Eye (tissue), 1 donor: ENCODE data around the gene OR5T1.

ENCODE experiments used
- DNase-seq: peaks from one replicate; pipeline ENCODE4 v3.0.0-alpha.2; 2015

OR5T1 gene

DNA sequence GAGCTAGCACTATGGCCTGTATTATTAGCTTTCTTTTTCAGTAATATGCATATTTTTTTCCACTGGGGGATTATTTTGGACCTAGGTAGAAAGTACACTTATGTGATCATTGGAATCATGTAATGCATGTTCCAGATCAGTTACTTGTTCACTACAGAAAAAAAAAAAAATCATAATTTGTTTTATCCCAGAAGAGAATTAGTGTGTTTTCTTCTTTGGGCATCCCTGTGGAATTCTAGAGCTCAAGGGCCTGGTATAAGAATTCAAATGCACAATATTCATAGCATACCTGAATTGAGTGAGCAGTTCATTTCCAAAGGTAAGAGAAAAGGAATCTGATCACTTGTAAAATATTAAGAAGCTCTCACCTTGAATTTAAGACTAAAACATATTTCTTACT is at the start of gene OR5T1:
TSS of gene OR5T1 (plus strand) at position 301 of the 400 bp plus-strand sequence. CDS start 1,485 bp downstream, outside the sequence.
- no peak for DNase-seq

DNA sequence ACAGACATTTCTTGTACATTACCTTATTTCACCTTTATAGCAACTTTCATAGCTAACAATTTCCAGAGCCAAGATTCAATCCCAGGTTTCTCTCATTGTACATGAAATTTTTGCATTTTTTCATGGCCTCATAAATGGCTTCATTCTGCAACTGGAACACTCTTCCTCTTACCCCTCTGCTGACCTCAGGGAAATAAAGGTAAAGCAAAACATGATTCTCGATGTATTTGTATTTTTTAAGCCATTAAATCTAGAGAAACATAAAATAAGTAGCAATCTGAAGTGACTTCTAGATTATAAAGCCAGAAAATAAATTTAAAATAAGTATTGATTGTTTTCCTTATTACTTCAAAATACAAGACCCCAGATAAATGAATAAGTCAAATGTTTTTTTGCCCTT is 39.8 kb upstream of the OR5T1 start, which contains the start of gene OR5T2:
TSS of gene OR5T2 (minus strand) at position 101 of the 400 bp plus-strand sequence. CDS start 1,193 bp downstream, outside the sequence.
- no peak for DNase-seq

DNA sequence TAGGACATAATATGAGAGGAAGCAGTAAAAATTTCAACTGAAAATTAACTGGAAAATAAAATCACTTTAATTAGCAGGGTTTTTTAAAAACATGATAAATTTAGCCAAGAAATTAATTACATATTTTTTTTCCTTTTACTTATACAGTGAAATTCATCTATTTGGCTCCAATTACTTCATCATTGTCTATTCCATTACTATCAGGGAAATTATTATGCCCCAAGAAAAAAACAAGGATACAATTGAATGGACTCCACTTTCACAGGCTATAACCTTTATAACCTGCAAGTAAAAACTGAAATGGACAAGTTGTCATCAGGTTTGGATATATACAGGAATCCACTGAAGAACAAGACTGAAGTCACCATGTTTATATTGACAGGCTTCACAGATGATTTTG is 22.0 kb upstream of the OR5T1 start, which contains the start of gene OR5T3:
TSS of gene OR5T3 (plus strand) at position 301 of the 400 bp plus-strand sequence. CDS start at position 301, 0 bp downstream.
- no peak for DNase-seq

DNA sequence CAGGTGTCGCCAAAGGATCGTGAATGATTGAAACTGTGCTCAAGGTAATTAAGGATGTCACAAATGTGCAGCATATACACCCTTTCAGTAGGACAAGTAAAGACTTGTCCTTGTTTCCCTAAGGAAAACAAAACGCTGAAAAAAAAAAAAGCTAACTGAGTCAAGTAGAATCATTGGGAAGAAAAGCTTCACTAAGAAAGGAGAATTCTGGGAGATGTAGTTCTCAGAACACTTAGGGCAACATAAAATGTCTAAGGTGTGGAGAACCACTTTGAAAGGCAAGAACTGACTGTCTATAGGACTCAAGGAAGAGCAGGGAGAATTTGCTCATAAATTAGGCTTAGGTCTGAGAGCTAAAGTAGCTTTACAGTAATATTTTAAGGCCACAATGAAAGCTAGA is 2.9 kb upstream of the OR5T1 start:
- DNase-seq = no peak

DNA sequence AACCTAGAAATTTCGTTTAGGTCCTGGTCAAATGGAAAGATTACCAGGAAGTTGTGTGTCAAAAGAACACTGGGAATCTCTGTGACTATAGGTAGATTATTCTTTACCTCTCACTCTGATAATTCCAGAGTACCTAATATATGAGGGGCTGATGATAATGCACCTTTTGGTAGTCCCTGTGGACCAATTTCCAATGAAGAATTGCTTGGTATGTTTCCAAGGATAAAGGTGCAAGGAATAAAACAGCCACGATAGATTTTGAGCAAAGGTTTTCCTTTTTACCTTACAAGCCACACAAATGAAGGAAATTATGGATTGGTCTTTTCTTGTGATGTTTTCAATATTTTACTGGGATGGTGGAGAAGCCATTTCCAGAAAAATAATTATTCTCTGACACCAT is 18.2 kb downstream of the OR5T1 start, which contains the start of gene OR8H1:
TSS of gene OR8H1 (minus strand) at position 101 of the 400 bp plus-strand sequence. CDS start 1,192 bp downstream, outside the sequence.
- DNase-seq = no peak

DNA sequence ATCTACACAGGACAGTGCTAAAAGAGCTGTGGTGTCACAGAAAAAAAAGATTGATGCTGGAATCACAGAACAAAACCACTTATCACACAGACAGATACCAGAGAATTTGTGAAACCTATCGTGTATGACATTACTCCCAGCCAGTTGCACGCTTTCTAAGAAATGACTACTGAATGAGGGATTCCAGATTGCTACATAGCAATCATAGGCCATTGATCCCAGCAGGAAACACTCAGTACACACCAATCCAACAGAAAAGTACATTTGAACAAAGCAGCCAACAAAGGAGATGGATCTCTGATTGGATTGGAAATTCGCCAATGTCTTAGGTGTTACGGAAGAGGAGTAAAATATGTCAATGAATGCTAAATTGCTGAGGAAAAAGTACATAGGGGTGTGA is 22.9 kb downstream of the OR5T1 start:
- DNase-seq = no peak

DNA sequence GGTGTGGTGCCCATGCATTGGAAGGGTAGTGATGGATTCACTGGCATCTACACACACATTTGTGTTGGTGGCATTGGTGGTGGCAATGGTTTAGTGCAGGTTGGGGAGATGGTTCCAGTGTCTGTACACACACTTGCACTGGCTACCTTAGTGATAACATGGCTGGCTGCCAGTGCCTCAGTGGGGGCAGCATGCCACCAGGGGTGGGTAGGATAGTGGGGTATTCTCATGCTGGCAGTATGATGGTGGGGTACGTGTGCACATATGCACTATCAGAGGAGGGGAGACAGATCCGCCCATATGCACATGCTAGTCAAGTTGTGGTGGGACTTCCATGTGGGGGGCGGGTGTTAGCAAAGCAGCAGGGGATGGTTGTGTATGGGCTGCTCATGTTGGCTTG is 33.9 kb downstream of the OR5T1 start:
- no peak for DNase-seq

DNA sequence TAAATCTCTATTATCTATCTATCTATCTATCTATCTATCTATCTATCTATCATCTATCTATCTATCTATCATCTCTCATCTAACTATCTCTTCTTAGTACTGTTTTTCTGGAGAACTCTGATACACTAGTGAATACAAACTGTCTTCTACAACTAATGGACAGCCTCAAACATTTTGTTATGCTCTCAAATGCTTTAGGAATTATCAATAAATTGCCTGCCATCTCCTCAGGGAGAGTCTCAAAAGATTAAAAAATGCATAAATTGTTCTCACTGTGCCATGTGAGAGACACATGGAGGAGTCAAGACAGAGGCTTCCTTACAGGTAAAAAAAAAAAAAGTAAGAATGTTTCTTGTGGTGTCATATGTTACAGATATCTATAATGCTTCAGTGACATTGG is 40.9 kb downstream of the OR5T1 start, which contains the start of gene OR8K3:
TSS of gene OR8K3 (plus strand) at position 301 of the 400 bp plus-strand sequence. CDS start 3,163 bp downstream, outside the sequence.
- DNase-seq = no peak
